Measurements from ENCODE around the gene TMEM129. TPM values are rescaled to one million over a fixed set of nuclear protein-coding genes. Genes with fewer than 3 reads are reported as not detected.

TMEM129 gene
- total and polyA plus RNA-seq, 2 experiments from 2014 or later = 16.4 to 64.4 TPM

GRCh38 chr4:1756079-1756478 is 35.0 kb upstream of the TMEM129 start:
- no peak overlapping the region for H3K4me3 ChIP-seq
- Mint-ChIP-seq H3K27me3 (ENCODE audit: insufficient read depth, low read depth, poor library complexity) (no peaks in the 10 kb centered on the region), H3K4me1 (peaks cover 5% of the 10 kb centered on the region), H3K27ac (no peak overlapping the region), H3K36me3 (ENCODE audit: low read depth) (no peaks in the 10 kb centered on the region), H3K9me3 (no peaks in the 10 kb centered on the region), H3K4me3 (no peak overlapping the region)
- H4K20me1 ChIP-seq (replicated peaks; ENCODE audit: insufficient read depth) = no peaks in the 10 kb centered on the region
- no peaks in the 10 kb centered on the region for H3K9me2 ChIP-seq (ENCODE audit: insufficient read depth)
- ATAC-seq = no peak
- H2AFZ ChIP-seq = no peak overlapping the region
- TF ChIP-seq ZNF462 (CRISPR knock-in tag; IDR thresholded peaks at IDR 0.05) (no peak), NANOG (IDR thresholded peaks at IDR 0.05; ENCODE audit: borderline replicate concordance) (no peak), CREB1 (CRISPR knock-in tag; IDR thresholded peaks at IDR 0.05; ENCODE audit: low read depth) (no peak), POLR2AphosphoS5 (IDR thresholded peaks at IDR 0.05; ENCODE audit: low read depth) (no peak), STAT1 (IDR thresholded peaks at IDR 0.05; ENCODE audit: unreplicated experiment) (no peak), ETS1 (IDR thresholded peaks at IDR 0.05) (no peak), REST (IDR thresholded peaks at IDR 0.05; ENCODE audit: unreplicated experiment) (no peak), ZNF331 (CRISPR knock-in tag; IDR thresholded peaks at IDR 0.05; ENCODE audit: low read depth) (no peak), ZNF114 (CRISPR knock-in tag; IDR thresholded peaks at IDR 0.05) (no peak), EZH2 (IDR thresholded peaks at IDR 0.05; ENCODE audit: low read depth, unreplicated experiment) (no peak), EZH2phosphoT487 (IDR thresholded peaks at IDR 0.05; ENCODE audit: unreplicated experiment) (no peak), CTCF (conservative IDR thresholded peaks at IDR 0.05; ENCODE audit: low read depth in 2 of 2) (no peak), JUNB (IDR thresholded peaks at IDR 0.05; ENCODE audit: unreplicated experiment) (no peak)
- no peak overlapping the region for H3K4me2 ChIP-seq
- no peaks in the 10 kb centered on the region for H3F3A ChIP-seq (replicated peaks; ENCODE audit: low read depth)
- no peaks in the 10 kb centered on the region for H3K36me3 ChIP-seq (ENCODE audit: insufficient read depth)
- no peaks in the 10 kb centered on the region for H3K4me1 ChIP-seq (ENCODE audit: insufficient read depth)
- H3K27ac ChIP-seq (ENCODE audit: low read depth) = no peak overlapping the region
- H3K79me2 ChIP-seq (replicated peaks; ENCODE audit: insufficient read depth) = no peaks in the 10 kb centered on the region
- no peaks in the 10 kb centered on the region for H3K27me3 ChIP-seq (ENCODE audit: insufficient read depth)
- no peak for DNase-seq (ENCODE audit: low spot score)

Measured in GM23338 (cell line).